HG03432 (cell line): ENCODE measurements around the gene HPGDS.

ENCODE experiments used
- ATAC-seq: cut with Tn5 transposase; IDR thresholded peaks from one replicate; pipeline ENCODE4 v1.9.1; 2021; ENCODE audit warnings: mild to moderate bottlenecking, moderate library complexity; ENCODE audit not compliant: unreplicated experiment

Gene HPGDS

GRCh38 chr4:94262163-94263016 lies 80.2 kb downstream of the HPGDS start:
- no peak for ATAC-seq

DNA sequence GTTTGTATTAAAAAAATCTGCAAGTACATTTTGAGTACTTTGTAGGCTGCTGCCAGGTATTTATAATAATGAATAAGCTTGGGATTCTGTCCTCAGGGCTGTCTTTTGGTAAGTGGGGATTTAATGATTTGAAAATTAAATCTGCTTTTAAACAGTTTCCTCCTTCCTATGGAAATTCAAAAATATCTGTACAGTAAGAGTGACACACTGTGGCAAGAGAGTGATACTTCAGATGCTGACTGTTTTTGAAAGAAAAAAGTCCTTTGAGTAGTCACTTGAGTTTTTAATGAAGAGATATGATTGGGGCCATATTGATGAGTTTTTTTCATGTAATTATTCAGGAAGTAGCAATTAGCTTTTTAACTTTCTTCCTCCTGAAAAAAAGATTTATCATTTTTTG lies 85.8 kb downstream of the HPGDS start:
- no peak for ATAC-seq

DNA sequence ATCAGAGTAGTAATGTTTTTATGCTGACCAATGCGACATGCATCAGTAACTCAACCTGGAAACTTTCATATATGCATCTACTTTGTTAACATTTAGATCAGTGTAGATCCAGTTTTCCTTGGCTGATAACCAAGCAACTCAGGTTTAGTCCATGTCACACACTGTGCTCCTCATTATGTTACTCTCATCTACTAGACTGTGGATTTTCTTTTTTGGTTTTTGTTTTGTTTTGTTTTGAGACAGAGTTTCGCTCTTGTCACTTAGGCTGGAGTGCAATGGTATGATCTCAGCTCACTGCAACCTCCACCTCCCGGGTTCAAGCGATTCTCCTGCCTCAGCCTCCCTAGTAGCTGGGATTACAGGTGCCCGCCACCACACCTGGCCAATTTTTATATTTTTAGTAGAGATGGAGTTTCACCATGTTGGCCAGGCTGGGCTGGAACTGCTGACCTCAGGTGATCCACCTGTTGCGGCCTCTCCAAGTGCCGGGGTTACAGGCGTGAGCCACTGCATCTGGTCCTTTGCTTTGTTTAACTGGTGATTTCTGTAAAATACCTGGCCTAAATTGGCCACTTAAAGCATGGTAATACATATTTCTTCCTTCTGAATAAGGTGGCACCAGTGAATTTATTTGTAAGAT lies 86.4 kb downstream of the HPGDS start:
- no peak for ATAC-seq

- ATAC-seq = no peak
These were observed 89.6 kb downstream of the HPGDS start for GRCh38 chr4:94253036-94253435.

DNA sequence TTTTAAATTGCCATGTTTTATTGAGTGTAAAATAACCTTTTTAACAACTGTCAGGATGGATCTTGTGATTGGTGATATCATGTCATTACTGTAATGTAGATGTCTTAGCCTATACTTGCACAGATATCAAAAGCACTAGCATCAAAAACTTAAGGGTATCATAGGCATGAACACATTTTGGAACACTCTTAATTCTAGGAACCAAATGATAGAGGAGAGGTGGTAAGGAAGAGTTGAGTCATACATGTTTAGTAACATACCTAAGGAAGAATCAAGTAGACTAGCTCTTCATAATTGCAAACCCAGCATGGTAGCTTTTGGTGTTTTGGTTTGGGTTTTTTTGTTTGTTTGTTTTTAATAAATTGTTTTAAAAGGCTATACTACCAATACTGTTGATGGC lies 91.5 kb downstream of the HPGDS start:
- ATAC-seq = no peak
